Measurements from ENCODE around the gene PIAS1. TPM values are rescaled to one million over a fixed set of nuclear protein-coding genes. Genes with fewer than 3 reads are reported as not detected.
"Not testable (repeated sequence)": the region's sequence is repeated elsewhere in the genome, so short reads cannot be mapped to it uniquely, and the experiment has no call there.

Gene PIAS1
- polyA plus RNA-seq, 2 donors: 10.6 to 13.9 TPM

- Histone ChIP-seq H3K4me1 (ENCODE audit: control insufficient read depth in 2 of 2, insufficient read depth in 2 of 2, low read length in 1 of 2) (peaks cover 6 to 16% of the 10 kb centered on the region in 2 donors), H3K9me3 (ENCODE audit: control insufficient read depth in 2 of 2, insufficient read depth in 1 of 2, low read depth in 1 of 2, low read length in 1 of 2) (no peaks in the 10 kb centered on the region), H3K27me3 (ENCODE audit: control insufficient read depth in 1 of 2, insufficient read depth in 2 of 2, low read length in 2 of 2) (no peaks in the 10 kb centered on the region), H3K36me3 (ENCODE audit: control insufficient read depth in 2 of 2, insufficient read depth in 2 of 2, low read length in 1 of 2) (no peaks in the 10 kb centered on the region), H3K27ac (ENCODE audit: low read depth in 2 of 2, low read length in 1 of 2) (no peak overlapping the region), H3K4me3 (ENCODE audit: low read depth in 1 of 2, low read length in 2 of 2) (no peak overlapping the region)
- 84 to 93% methylated on average over 12 of the region's 12 CpGs for WGBS, 2 donors
These were observed 153.2 kb downstream of the PIAS1 start for GRCh38 chr15:68207176-68207935.

GRCh38 chr15:68208136-68208535, 154.0 kb downstream of the PIAS1 start:
- no peak overlapping the region for H3K4me3 ChIP-seq (ENCODE audit: low read depth in 1 of 2, low read length in 2 of 2)
- H3K9me3 ChIP-seq (ENCODE audit: control insufficient read depth in 2 of 2, insufficient read depth in 1 of 2, low read depth in 1 of 2, low read length in 1 of 2): no peaks in the 10 kb centered on the region
- 76 to 86% methylated on average over 16 of the region's 16 CpGs for WGBS, 2 donors
- no peaks in the 10 kb centered on the region for H3K36me3 ChIP-seq (ENCODE audit: control insufficient read depth in 2 of 2, insufficient read depth in 2 of 2, low read length in 1 of 2)
- H3K27ac ChIP-seq (ENCODE audit: low read depth in 2 of 2, low read length in 1 of 2): no peak overlapping the region
- H3K27me3 ChIP-seq (ENCODE audit: control insufficient read depth in 1 of 2, insufficient read depth in 2 of 2, low read length in 2 of 2): no peaks in the 10 kb centered on the region
- H3K4me1 ChIP-seq (ENCODE audit: control insufficient read depth in 2 of 2, insufficient read depth in 2 of 2, low read length in 1 of 2): peaks cover 6 to 16% of the 10 kb centered on the region in 2 donors

- no peak overlapping the region for H3K27ac ChIP-seq (ENCODE audit: low read depth in 2 of 2, low read length in 1 of 2)
- no peak overlapping the region for H3K4me3 ChIP-seq (ENCODE audit: low read depth in 1 of 2, low read length in 2 of 2)
- H3K27me3 ChIP-seq (ENCODE audit: control insufficient read depth in 1 of 2, insufficient read depth in 2 of 2, low read length in 2 of 2): no peaks in the 10 kb centered on the region
- H3K36me3 ChIP-seq (ENCODE audit: control insufficient read depth in 2 of 2, insufficient read depth in 2 of 2, low read length in 1 of 2): no peaks in the 10 kb centered on the region
- peaks cover 6 to 16% of the 10 kb centered on the region in 2 donors for H3K4me1 ChIP-seq (ENCODE audit: control insufficient read depth in 2 of 2, insufficient read depth in 2 of 2, low read length in 1 of 2)
- 72 to 82% methylated on average over 13 of the region's 13 CpGs for WGBS, 2 donors
- H3K9me3 ChIP-seq (ENCODE audit: control insufficient read depth in 2 of 2, insufficient read depth in 1 of 2, low read depth in 1 of 2, low read length in 1 of 2): no peaks in the 10 kb centered on the region
These were observed 154.6 kb downstream of the PIAS1 start for GRCh38 chr15:68208636-68209240.

- H3K27ac ChIP-seq (ENCODE audit: low read depth in 2 of 2, low read length in 1 of 2): no peak overlapping the region
- H3K9me3 ChIP-seq (ENCODE audit: control insufficient read depth in 2 of 2, insufficient read depth in 1 of 2, low read depth in 1 of 2, low read length in 1 of 2): no peaks in the 10 kb centered on the region
- H3K36me3 ChIP-seq (ENCODE audit: control insufficient read depth in 2 of 2, insufficient read depth in 2 of 2, low read length in 1 of 2): no peaks in the 10 kb centered on the region
- peaks cover 5 to 16% of the 10 kb centered on the region in 2 donors for H3K4me1 ChIP-seq (ENCODE audit: control insufficient read depth in 2 of 2, insufficient read depth in 2 of 2, low read length in 1 of 2)
- no peak overlapping the region for H3K4me3 ChIP-seq (ENCODE audit: low read depth in 1 of 2, low read length in 2 of 2)
- no peaks in the 10 kb centered on the region for H3K27me3 ChIP-seq (ENCODE audit: control insufficient read depth in 1 of 2, insufficient read depth in 2 of 2, low read length in 2 of 2)
- 80 to 87% methylated on average over 7 of the region's 7 CpGs for WGBS, 2 donors
These were observed 155.2 kb downstream of the PIAS1 start for GRCh38 chr15:68209272-68209671.

- 67 to 68% methylated on average over 13 of the region's 13 CpGs for WGBS, 2 donors
- H3K27me3 ChIP-seq (ENCODE audit: control insufficient read depth in 1 of 2, insufficient read depth in 2 of 2, low read length in 2 of 2): no peaks in the 10 kb centered on the region
- peaks cover 4 to 16% of the 10 kb centered on the region in 2 donors for H3K4me1 ChIP-seq (ENCODE audit: control insufficient read depth in 2 of 2, insufficient read depth in 2 of 2, low read length in 1 of 2)
- no peaks in the 10 kb centered on the region for H3K36me3 ChIP-seq (ENCODE audit: control insufficient read depth in 2 of 2, insufficient read depth in 2 of 2, low read length in 1 of 2)
- H3K27ac ChIP-seq (ENCODE audit: low read depth in 2 of 2, low read length in 1 of 2): no peak overlapping the region
- no peaks in the 10 kb centered on the region for H3K9me3 ChIP-seq (ENCODE audit: control insufficient read depth in 2 of 2, insufficient read depth in 1 of 2, low read depth in 1 of 2, low read length in 1 of 2)
- no peak overlapping the region for H3K4me3 ChIP-seq (ENCODE audit: low read depth in 1 of 2, low read length in 2 of 2)
These were observed 155.8 kb downstream of the PIAS1 start for GRCh38 chr15:68209735-68210408.

- H3K4me1 ChIP-seq (ENCODE audit: control insufficient read depth in 2 of 2, insufficient read depth in 2 of 2, low read length in 1 of 2): peaks cover 4 to 11% of the 10 kb centered on the region in 2 donors
- H3K27me3 ChIP-seq (ENCODE audit: control insufficient read depth in 1 of 2, insufficient read depth in 2 of 2, low read length in 2 of 2): no peaks in the 10 kb centered on the region
- no peak overlapping the region for H3K4me3 ChIP-seq (ENCODE audit: low read depth in 1 of 2, low read length in 2 of 2)
- no peaks in the 10 kb centered on the region for H3K9me3 ChIP-seq (ENCODE audit: control insufficient read depth in 2 of 2, insufficient read depth in 1 of 2, low read depth in 1 of 2, low read length in 1 of 2)
- no peaks in the 10 kb centered on the region for H3K36me3 ChIP-seq (ENCODE audit: control insufficient read depth in 2 of 2, insufficient read depth in 2 of 2, low read length in 1 of 2)
- H3K27ac ChIP-seq (ENCODE audit: low read depth in 2 of 2, low read length in 1 of 2): no peak overlapping the region
- WGBS, 2 donors: 77 to 90% methylated on average over 9 of the region's 9 CpGs
These were observed 156.3 kb downstream of the PIAS1 start for GRCh38 chr15:68210409-68210756.

- Histone ChIP-seq H3K9me3 (ENCODE audit: control insufficient read depth in 2 of 2, insufficient read depth in 1 of 2, low read depth in 1 of 2, low read length in 1 of 2) (no peaks in the 10 kb centered on the region), H3K27me3 (ENCODE audit: control insufficient read depth in 1 of 2, insufficient read depth in 2 of 2, low read length in 2 of 2) (no peaks in the 10 kb centered on the region), H3K27ac (ENCODE audit: low read depth in 2 of 2, low read length in 1 of 2) (no peak overlapping the region), H3K36me3 (ENCODE audit: control insufficient read depth in 2 of 2, insufficient read depth in 2 of 2, low read length in 1 of 2) (no peaks in the 10 kb centered on the region), H3K4me3 (ENCODE audit: low read depth in 1 of 2, low read length in 2 of 2) (no peak overlapping the region), H3K4me1 (ENCODE audit: control insufficient read depth in 2 of 2, insufficient read depth in 2 of 2, low read length in 1 of 2) (peaks cover 0 to 6% of the 10 kb centered on the region in 2 donors)
- WGBS, 2 donors: 54 to 62% methylated on average over 23 of the region's 23 CpGs
These were observed 156.9 kb downstream of the PIAS1 start for GRCh38 chr15:68210821-68211655.

- no peaks in the 10 kb centered on the region for H3K9me3 ChIP-seq (ENCODE audit: control insufficient read depth in 2 of 2, insufficient read depth in 1 of 2, low read depth in 1 of 2, low read length in 1 of 2)
These were observed 157.7 kb downstream of the PIAS1 start for GRCh38 chr15:68211656-68212320.

GRCh38 chr15:68213491-68213845, 159.4 kb downstream of the PIAS1 start:
- not testable (repeated sequence) for H3K4me1 ChIP-seq (ENCODE audit: control insufficient read depth in 2 of 2, insufficient read depth in 2 of 2, low read length in 1 of 2); H3K4me3 ChIP-seq (ENCODE audit: low read depth in 1 of 2, low read length in 2 of 2); H3K27ac ChIP-seq (ENCODE audit: low read depth in 2 of 2, low read length in 1 of 2); H3K36me3 ChIP-seq (ENCODE audit: control insufficient read depth in 2 of 2, insufficient read depth in 2 of 2, low read length in 1 of 2); H3K9me3 ChIP-seq (ENCODE audit: control insufficient read depth in 2 of 2, insufficient read depth in 1 of 2, low read depth in 1 of 2, low read length in 1 of 2); H3K27me3 ChIP-seq (ENCODE audit: control insufficient read depth in 1 of 2, insufficient read depth in 2 of 2, low read length in 2 of 2)
- 94 to 96% methylated on average over 6 of the region's 6 CpGs for WGBS, 2 donors

More at GRCh38 chr15:68211656-68212320, 157.7 kb downstream of the PIAS1 start:
- H3K4me3 ChIP-seq (ENCODE audit: low read depth in 1 of 2, low read length in 2 of 2): no peak overlapping the region
- no peaks in the 10 kb centered on the region for H3K27me3 ChIP-seq (ENCODE audit: control insufficient read depth in 1 of 2, insufficient read depth in 2 of 2, low read length in 2 of 2)
- H3K36me3 ChIP-seq (ENCODE audit: control insufficient read depth in 2 of 2, insufficient read depth in 2 of 2, low read length in 1 of 2): no peaks in the 10 kb centered on the region
- 93 to 97% methylated on average over 14 of the region's 14 CpGs for WGBS, 2 donors
- peaks cover 0 to 2% of the 10 kb centered on the region in 2 donors for H3K4me1 ChIP-seq (ENCODE audit: control insufficient read depth in 2 of 2, insufficient read depth in 2 of 2, low read length in 1 of 2)
- no peak overlapping the region for H3K27ac ChIP-seq (ENCODE audit: low read depth in 2 of 2, low read length in 1 of 2)

Data from esophagus (tissue), 2 donors.